Activated T-cell treated with anti-CD3 and anti-CD28 coated beads for 1 hour (primary cell): ENCODE measurements around the gene CA10.

Source experiments
- DNase-seq: peaks from one replicate; pipeline ENCODE4 v3.0.0-alpha.2; 2020; ENCODE audit warnings: low read depth

CA10 gene

DNA sequence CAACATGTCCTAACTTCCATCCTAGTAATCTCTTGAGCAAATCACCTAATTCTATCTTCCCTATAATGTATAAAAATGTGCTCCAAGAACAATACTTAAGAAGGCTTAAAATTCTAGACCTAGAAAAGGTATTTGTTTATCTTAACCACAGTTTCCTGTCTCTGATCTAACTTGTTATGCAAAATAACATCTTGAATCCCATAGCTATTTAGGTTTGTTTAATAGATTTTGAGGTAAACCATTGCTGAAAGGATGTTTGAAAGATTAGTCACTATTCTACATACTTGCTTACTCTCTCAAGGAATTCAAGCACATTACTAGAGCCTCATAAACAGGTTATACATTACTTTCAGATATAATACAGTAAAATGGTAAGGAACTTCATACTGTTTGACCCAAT lies 13.0 kb downstream of the CA10 start:
- DNase-seq, result no peak

DNA sequence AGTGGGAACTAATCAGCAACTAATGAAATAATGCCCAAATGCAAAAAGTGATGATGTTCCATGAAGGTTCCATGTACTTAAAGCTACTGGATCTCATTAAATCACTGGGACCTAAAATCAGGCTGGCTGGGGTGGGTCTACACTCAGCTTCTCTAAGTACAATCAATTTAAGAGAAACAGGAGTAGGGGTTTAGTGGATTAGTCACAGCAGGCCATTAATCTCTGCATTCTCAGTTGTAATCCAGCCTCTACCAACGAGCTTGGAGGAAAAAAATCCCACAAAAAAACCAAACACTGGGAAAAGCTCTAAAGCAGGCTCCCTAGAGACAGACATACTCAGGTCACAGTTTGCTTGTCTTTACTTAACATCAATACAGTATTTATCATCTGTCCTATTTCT lies 15.0 kb downstream of the CA10 start:
- DNase-seq, result no peak

DNA sequence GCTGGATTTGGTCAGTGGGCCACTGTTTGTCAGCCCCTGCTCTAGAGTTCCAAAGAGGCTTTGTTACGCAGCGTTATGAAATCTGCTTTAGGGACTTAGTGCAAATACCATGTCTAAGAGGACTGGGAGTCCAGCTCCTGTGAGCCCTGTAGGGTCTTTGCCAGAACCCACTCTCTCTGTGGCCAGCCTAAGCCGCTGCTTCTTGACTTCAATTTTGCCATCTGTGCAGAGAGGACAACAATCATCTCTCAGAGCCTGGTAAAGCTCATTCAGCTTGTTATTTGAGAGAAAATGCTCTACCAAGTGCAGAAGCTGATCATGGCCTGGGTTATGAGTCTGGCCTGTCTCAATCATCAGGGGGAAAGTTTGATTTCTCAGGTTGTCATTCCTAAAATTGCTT lies 17.9 kb downstream of the CA10 start:
- no peak for DNase-seq

DNA sequence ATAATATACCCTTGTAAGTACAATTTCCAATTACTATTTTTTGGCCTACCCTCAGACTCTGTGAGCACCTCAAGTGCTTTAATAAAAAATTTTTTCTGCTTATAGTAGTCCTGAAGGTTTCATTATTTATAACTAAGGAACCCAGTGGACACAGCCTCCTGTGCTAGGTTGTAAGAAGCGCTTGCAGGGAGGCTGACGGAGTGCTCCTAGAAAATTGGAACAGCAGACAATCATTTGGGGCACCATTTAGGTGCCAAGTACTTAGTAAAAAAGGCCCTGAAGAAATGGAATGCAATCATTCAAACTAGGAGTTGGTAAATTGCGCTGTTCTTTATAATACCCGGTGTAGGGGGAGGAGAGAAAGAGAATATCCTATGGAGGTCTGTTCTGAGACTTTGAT lies 19.8 kb downstream of the CA10 start:
- no peak for DNase-seq

DNA sequence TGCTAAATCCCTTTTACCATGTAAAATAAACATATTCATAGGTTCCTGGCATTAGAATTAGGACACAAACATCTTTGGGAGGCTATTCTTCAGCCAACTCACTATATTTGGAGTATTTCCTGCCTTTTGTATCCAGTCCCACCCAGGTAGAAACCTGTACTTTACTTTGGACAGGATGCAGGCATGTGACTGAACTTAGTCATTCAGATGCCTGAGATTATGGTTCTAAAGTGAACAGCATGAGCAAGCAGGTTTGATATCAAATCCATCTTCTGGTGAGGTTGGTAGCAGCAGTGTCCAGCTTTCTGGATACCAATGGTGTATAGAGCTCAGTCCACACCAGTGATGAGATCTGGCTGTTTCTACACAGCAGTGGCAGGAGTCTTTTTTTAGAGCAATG lies 20.2 kb downstream of the CA10 start:
- DNase-seq, result no peak

DNA sequence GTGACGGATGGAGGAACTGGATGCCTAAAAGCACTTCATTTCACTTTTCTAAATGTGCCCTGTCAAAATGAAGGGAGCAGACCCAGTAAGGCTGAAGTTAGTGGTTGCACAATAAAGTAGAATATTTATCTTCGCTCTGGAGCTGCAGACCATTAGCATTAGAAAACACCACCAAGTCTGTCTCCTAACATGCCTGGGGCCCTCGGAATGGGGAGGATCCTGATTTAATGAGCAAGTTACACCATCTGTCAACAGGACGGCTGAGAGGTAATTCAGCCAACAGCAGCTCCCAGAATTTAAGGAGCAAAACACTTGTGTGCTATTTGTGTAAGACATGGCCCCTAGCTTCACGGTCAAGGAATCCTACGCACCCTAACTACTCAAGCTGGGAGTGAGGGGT lies 22.3 kb downstream of the CA10 start:
- DNase-seq, result no peak

DNA sequence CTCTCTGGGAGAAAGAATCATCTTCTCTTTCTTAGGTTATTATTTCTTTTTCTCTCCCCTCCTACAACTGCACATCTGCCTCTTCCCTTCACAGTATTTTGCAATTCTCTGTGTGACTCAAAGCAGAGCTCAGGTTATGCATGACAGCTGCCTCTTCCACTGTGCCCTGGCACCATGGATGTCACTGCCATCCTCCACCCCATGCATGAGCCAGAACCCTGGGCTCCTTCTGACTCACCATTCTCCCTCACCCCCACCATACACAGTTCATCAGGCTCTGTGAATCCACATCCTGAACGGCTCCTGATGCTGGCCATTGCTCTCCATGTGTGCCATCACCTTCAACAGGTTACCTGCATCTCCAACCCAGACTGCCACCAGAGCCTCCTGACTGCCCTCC lies 23.9 kb downstream of the CA10 start:
- no peak for DNase-seq

DNA sequence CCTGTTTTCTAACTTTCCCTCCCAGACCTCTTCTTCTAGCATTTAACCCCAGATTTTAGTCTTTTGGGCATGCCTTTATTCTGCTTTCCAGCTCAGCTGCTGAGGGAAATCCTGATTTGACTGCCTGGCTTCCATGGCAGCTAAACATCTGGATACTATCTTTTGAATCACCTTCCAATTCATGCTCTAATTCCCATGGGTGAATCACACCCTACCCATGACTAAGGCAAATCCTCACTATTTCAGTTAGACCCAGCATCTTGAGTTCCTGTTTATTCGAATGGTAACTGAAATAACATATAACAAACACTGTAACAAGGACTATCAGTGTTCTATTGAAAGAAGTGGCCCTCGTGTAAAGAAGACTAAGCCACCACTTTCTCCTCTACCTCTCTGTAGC lies 29.8 kb downstream of the CA10 start:
- no peak for DNase-seq

DNA sequence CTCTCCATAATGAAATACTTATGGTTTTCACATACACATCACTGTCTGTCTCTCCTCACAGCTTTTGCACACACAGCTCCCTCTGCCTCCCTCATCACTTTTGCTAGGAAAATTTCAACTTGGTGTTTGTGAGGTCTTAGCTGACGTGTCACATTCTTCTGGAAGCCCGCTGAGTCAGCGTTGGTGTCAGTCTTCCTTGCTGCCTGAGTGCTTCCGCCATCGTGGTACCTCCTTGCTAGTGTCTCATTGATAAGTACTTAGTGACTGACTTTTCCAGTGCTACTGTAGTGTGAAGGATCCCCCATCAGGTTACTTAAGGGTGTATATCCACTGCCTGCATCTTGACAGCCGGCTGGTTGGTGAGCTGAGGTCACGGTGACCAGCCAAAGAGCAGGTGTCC lies 33.5 kb downstream of the CA10 start:
- no peak for DNase-seq

DNA sequence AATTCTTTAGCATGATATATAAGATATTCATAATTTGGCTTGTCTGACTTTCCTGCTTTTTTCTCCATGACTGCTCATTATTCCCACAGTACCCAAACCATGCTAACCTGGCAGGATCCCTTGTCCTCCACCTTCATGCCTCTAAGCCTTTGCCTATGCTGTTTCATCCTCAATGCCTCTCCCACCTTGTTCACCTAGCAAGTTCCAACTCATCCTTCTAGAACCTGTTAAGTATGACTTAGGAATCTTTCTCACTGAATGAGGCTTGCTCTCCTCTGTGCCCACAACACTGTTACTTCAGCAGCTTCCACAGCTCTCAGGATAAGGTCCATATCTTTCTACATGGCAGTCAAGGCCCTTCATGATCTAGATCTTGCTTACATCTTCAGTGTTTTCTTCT lies 34.0 kb downstream of the CA10 start:
- no peak for DNase-seq

DNA sequence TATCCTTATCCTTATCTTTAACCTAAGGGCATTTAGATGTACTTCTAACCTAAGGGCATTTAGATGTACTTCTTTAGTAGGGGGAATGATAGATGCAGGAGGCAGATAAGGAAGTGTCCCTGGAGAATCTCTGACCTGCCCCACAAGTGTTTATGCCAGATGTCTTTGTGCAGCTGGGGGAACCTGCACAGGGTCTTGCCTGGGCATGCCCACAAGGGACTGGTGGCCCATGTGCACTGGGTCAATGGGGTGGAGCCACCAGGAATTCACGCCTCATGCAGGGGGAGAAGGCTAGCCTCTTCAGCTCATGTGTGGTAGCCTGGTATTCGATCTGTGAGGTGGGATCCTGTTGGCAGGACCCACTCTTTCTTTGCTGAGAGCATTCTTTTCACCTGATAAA lies 38.0 kb downstream of the CA10 start:
- no peak for DNase-seq

DNA sequence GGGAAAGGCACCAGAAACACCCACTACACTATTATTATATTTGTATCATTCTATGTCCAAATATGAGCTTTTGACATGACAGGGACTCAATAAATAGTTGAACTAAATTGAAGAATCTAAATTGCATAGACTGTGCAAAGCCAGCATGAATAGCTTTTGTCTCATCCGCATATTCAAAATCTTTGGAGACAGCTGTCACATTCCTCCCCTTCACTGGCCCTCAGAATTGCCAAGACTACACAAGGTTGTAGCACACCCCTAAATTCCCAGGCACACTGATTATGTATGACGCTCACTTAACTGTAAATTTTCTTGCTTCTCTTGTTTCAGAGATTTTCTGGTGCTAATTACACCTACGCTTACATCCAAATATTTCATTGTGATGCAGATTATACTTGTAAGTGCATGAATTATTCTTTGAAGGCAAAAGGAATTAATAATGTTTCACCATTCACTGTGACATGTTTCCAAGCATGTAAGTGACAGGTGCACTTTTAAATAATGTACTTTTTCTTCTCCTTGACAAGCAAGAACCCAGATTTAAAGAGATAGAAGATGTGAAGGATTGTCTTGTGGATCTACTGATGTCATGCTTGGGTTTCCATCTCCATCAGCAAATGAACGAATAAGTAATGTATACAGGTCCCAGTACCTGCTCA lies 47.5 kb downstream of the CA10 start:
- DNase-seq, result no peak

DNA sequence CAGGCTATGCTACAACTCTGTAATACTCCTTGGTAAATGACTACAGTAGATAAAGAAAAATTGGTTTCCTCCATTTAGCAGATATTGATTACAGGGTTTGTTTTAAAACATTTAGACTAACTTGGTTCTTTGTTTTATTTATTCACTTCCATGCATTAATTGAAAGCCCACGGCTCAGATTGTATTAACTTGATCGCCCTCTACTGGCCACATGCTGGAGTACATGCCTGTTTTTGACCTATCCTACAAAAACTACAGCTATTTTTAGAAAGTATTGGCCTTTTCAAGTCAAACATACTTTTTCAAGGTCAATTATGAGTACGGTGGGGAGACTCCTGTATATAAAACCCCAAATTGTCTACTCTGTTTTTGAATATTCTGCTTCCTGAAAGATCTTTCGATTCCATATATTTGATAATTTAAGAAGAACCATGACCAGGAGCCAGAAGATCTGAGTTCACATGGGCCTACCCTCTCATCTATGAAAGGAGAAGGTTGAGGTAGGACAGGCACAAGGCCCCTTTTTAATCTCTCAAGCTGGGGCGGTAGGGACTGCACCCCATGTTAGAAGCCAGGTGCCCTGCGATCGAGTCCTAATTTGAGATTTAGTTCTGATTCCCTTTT lies 51.8 kb downstream of the CA10 start:
- peak; percentile 8 for DNase-seq

DNA sequence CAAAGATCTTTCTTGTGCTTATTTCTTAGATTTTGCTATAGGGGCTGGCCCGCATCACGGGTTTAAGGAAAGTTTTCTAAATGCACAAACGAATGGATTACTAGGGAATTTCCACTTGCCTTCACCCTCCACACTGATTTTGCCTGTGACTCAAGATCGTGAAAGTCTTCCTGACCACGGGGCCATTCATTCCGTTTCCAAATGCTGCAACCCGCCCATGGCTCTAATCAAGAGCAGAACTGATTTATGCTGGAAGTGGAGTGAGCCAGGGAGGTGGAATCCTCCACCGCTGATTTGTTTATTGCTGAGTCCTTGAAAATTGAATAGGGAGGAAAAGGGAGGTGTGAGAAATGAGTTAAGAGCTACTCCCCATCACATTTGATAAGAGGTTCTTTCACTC lies 52.4 kb downstream of the CA10 start:
- no peak for DNase-seq

DNA sequence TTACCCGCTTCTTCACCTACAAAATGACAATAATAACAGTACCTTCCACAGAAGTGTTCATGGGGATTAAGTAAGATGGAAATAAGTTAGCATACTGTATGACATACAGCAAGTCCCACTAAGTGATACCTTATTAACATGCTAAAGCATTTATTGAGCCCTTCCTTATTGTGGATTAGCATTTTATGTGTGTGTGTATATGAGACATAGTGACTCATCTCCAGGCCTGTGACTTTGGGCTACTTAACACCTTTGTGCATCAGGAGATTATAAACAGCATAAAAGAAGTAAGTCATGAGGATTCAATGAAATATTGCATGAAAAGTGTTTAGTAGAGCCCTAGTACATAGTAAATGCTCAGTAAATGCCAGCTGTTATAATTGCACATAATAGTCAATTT lies 52.9 kb downstream of the CA10 start:
- no peak for DNase-seq

DNA sequence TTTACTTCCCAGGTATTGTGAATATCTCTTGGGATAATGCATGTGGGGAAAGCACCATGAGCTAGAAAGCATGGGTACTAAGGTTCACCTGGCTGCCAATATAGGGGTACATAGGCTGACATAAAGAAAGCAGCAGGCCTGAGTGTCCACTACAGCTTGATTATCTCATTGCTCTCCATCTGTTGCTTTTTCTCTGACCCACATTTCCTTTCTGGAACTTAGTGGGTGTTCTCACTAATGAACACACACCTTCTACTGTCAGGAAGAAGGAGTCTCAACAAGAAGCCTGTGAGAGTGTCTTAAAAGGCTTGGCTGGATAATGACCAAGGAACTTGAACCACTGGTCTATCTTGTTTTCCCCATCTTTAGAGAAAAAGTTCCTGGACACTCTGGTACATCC lies 62.5 kb downstream of the CA10 start:
- no peak for DNase-seq

DNA sequence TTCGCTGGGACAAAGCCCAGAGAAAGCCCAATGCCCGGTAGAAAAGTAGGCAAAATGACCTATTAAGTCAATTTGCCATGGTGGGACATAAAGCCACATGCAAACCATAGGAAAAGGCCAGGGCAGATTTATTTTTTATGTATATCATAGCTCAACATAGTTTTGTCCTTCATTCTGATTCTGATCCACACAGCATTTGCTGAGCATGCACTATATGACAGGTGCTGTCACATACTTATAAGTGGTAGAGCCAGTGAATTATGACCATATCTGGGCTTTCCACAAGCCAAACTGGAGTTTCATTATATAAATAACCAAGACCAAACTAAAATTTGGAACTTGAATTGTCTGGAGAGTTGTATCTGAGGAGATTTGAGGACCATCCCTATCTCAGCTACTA lies 74.3 kb downstream of the CA10 start:
- no peak for DNase-seq

DNA sequence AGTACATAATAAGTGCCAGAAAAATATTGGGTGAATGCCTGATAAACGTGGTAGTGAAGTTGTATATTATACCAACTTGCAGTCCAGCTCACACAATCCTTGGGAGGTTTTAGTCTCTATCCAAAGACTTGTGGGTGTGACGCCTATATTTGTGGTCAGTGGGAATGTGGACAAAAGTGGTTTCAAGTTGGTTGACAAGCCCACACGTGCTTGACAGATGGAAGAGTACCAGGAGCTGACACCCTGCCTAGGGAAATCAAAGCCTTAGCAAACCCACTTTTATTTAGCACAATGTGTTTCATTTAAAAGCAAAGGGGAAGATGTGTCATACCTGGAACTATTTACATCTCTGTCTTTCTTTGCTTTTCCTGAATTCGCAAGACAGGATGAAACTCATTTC lies 79.0 kb downstream of the CA10 start:
- no peak for DNase-seq

DNA sequence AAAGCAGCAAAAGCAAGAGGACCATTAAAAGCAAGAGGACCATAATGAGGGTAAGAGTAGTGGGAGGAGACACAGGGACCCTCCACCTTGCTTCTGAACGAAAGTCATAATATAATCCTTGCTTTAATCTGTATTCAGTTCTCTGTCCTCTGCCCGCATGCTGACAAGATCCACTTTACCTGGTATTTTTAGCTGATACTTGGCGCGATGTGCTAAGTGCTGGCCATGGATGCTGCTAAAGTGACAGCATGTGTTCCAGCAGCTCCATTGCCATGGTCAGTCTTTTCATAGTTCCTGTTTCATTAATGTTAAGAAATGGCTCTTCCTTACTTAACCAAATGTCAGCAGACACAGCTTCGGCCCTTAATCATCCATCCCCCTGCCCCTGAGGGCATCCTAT lies 86.8 kb downstream of the CA10 start:
- no peak for DNase-seq

DNA sequence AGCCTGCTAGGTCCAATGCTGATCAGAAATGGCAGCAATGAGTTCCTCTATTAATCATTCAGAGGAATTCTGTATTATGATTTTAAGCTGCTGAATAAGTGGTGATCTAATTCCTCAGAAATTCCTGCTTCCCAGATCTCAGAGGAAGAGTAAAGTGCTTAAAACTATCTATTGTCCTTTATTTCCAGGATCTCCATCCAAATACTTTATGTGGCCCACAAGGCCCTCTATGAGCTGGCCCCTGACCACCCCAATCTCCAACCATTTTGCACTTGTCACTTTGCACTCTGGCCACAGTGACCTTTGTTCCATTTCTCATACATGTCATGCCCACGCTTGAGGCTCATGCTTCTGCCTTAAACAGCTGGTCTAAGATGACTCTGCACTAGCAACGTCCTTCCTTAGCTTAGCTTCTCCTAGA lies 93.7 kb downstream of the CA10 start:
- DNase-seq, result no peak

DNA sequence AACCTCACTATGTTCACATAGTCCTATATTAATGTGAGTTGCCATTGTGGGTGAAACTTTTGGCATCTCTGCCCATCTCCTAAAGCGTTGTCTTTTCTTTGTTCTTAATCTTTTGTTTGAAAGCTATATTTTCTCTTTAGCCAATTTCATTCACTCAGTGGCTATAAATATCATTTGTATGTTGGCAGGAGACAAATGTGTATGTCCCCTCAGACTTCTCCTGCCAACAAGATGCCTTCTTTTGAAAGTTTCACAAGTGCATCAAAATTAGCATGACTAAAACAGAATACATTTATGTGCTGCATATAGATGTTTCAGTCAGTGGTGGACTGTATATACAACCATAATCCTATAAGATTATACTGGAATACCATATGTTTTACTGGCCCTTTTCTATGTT lies 109.0 kb downstream of the CA10 start:
- DNase-seq, result no peak

DNA sequence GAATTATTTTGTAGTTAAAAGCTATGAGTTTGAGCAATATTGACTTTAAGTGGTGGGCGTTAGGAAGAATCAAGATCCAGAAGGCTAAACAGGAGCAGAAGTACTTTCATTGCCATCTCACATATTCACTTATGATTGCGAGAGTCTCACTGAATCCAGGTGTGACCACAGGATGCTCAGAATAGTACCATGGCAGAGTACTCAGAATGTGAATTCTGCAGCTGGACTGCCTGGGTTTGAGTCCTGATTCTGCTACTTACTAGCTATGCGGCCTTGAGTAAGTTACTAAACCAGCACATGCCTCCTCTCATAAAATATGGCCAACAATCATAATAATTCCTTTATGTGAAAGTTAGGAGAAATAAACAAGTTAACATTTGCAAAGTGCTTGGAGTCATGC lies 109.5 kb downstream of the CA10 start:
- no peak for DNase-seq

DNA sequence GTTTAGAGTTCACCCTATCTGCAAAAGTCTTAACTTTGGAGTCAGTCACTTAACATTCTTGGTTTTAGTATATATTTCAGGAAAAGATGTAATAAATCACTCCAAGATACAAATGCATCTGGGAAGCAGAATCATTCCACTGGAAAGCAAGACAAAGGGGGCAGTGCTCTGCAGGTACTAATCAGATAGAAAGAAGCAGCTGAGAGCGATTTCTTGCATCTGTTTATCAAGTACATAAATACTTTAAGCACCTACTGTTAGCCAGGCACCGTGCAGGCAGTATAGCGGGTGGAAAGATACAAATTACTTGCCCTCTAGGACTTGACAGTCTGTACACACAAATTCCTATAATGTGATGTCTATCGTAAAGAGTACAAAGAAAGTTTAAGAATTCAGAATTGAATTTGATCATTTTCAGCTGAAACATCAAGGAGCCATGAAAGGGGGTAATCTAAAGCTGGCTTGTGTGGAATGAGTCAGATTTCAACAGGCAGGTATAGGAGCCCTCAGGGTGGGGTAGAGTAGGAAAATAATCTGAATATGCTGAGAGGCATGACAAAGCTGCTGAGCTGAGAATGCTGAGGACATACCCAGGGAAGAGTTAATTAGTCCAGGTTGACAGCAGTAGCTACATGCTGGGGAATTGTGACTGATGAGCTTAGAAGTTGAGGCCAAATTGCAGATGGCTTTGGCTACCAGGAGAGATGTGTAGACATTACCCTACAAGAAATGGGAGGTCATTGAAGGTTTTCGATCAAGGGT lies 110.2 kb downstream of the CA10 start:
- no peak for DNase-seq

DNA sequence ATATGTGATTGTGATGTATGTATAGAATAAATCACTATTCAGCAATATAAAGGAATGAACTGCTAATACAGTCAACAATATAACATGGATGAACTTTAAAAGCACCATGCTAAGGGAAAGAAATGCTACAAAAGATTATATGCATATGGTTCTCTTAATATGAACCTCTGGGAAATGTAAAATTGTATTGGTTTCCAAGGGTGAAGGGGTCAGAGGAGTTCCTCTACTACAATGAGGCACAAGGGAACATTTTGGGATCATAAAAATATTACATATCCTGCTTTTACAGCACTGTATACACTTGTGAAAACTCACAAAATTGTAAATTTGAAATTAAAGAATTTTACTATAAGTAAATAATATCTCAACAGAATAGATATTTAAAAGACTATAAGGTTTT lies 111.4 kb downstream of the CA10 start:
- no peak for DNase-seq
